A673 (cell line): ENCODE results near the gene AKAP6. TPM values are rescaled to one million over a fixed set of nuclear protein-coding genes. Genes with fewer than 3 reads are reported as not detected.

ENCODE experiments used
- BruUV-seq: library from RNA; stranded (reverse); fragments of 400-500 nt; replicated peaks from 2 replicates; lab custom pipeline; 2021; lab: Mats Ljungman, UMichigan
- CTCF ChIA-PET: fragments of 300-600 bp; sonication (Branson Sonifier 250); formaldehyde crosslinking; loops from one replicate; lab custom pipeline; 2022; ENCODE audit warnings: antibody characterized with exemption; lab: Charles Lee
- POLR2A ChIA-PET: fragments of 300-600 bp; sonication (Branson Sonifier 250); formaldehyde crosslinking; loops from one replicate; lab custom pipeline; 2022; ENCODE audit warnings: antibody characterized with exemption; ENCODE audit not compliant: low non-redundant PET; lab: Charles Lee
- DNase-seq: peaks from one replicate; pipeline ENCODE4 v3.0.0-alpha.2; 2015; ENCODE audit warnings: low spot score
- H3K27ac ChIP-seq: fragments of 200-600 bp; sonication (generic); 2 replicates; pipeline ENCODE4 v1.5.1; 2016; ENCODE audit warnings: mixed run types, low read depth, mild to moderate bottlenecking, mixed read lengths, antibody characterized with exemption, low read length; ENCODE audit not compliant: poor library complexity, severe bottlenecking
- H3K27me3 ChIP-seq: fragments of 200-600 bp; sonication (generic); replicated peaks from 2 replicates; pipeline ENCODE4 v1.6.1; 2017; ENCODE audit warnings: mixed run types, low read depth, mild to moderate bottlenecking, mixed read lengths, antibody characterized with exemption, low read length; ENCODE audit not compliant: insufficient read depth, poor library complexity
- H3K36me3 ChIP-seq: fragments of 200-600 bp; sonication (generic); 2 replicates; pipeline ENCODE4 v1.6.1; 2016; ENCODE audit warnings: mixed run types, mild to moderate bottlenecking, mixed read lengths, antibody characterized with exemption, low read length; ENCODE audit not compliant: insufficient read depth, poor library complexity, severe bottlenecking
- H3K4me1 ChIP-seq: fragments of 200-600 bp; sonication (generic); 2 replicates; pipeline ENCODE4 v1.6.1; 2017; ENCODE audit warnings: mixed run types, mild to moderate bottlenecking, mixed read lengths, antibody characterized with exemption, low read length; ENCODE audit not compliant: insufficient read depth, poor library complexity, severe bottlenecking
- H3K4me3 ChIP-seq: fragments of 200-600 bp; sonication (generic); 2 replicates; pipeline ENCODE4 v1.5.1; 2016; ENCODE audit warnings: low read depth, mixed run types, mild to moderate bottlenecking, mixed read lengths, low read length; ENCODE audit not compliant: poor library complexity, severe bottlenecking
- H3K9me3 ChIP-seq: fragments of 200-600 bp; sonication (generic); 2 replicates; pipeline ENCODE4 v1.6.1; 2016; ENCODE audit warnings: mixed run types, low read depth, mild to moderate bottlenecking, mixed read lengths, antibody characterized with exemption, low read length; ENCODE audit not compliant: poor library complexity, severe bottlenecking
- CTCF ChIP-seq: fragments of 300-800, 200-600 bp; sonication (generic); conservative IDR thresholded peaks from 2 replicates; pipeline ENCODE4 v1.5.1; 2017; ENCODE audit warnings: low read depth, mild to moderate bottlenecking, antibody characterized with exemption, low read length, moderate library complexity, mixed read lengths
- EZH2 ChIP-seq: fragments of 200-600 bp; sonication (generic); IDR thresholded peaks from 2 replicates; pipeline ENCODE4 v1.6.1; 2017; ENCODE audit warnings: borderline replicate concordance, low read depth, mild to moderate bottlenecking, mixed read lengths, antibody characterized with exemption, low read length; ENCODE audit not compliant: poor library complexity, severe bottlenecking
- intact Hi-C: fragments of 100-400 bp; cut with micrococcal nuclease; formaldehyde crosslinking; loops from one replicate; pipeline ENCODE4 v1.10.0; 2022; ENCODE audit not compliant: unreplicated experiment
- total RNA-seq: library from RNA; stranded (reverse); gene quantifications from 2 replicates; pipeline ENCODE4 v1.2.3, GENCODE V29; 2021

Gene AKAP6
- total RNA-seq, 1 experiment from 2014 or later, result 0.73 TPM

- TF ChIP-seq CTCF (no peak), EZH2 (no peak)
These were observed 1.4 kb downstream of the AKAP6 start for GRCh38 chr14:32330351-32331111.

GRCh38 chr14:32331206-32331605, 2.1 kb downstream of the AKAP6 start:
- Histone ChIP-seq H3K4me1 (no peaks in the 10 kb centered on the region), H3K9me3 (no peaks in the 10 kb centered on the region), H3K36me3 (no peaks in the 10 kb centered on the region), H3K4me3 (no peak overlapping the region), H3K27ac (no peak overlapping the region), H3K27me3 (no peaks in the 10 kb centered on the region)
- no peak for TF ChIP-seq CTCF
- no peak for TF ChIP-seq EZH2
- no TSS peak for BruUV-seq
- intact Hi-C loops, result no loop called here
- no peak for DNase-seq
- CTCF ChIA-PET, result no interaction called here
- POLR2A ChIA-PET, result no interaction called here

More at GRCh38 chr14:32330351-32331111, 1.4 kb downstream of the AKAP6 start:
- H3K4me1 ChIP-seq, result no peaks in the 10 kb centered on the region
- DNase-seq, result no peak
- intact Hi-C loops, result no loop called here
- H3K27me3 ChIP-seq, result no peaks in the 10 kb centered on the region
- H3K27ac ChIP-seq, result no peak overlapping the region
- H3K4me3 ChIP-seq, result no peak overlapping the region
- no peaks in the 10 kb centered on the region for H3K36me3 ChIP-seq
- CTCF ChIA-PET, result no interaction called here
- no peaks in the 10 kb centered on the region for H3K9me3 ChIP-seq
- POLR2A ChIA-PET, result no interaction called here
- no TSS peak for BruUV-seq

- ChIA-PET POLR2A (no interaction called here), CTCF (no interaction called here)
- no peaks in the 10 kb centered on the region for H3K4me1 ChIP-seq
- no peak for DNase-seq
- no peak for TF ChIP-seq EZH2
- no peak for TF ChIP-seq CTCF
- no peaks in the 10 kb centered on the region for H3K9me3 ChIP-seq
- intact Hi-C loops, result no loop called here
- no peak overlapping the region for H3K4me3 ChIP-seq
- no peaks in the 10 kb centered on the region for H3K27me3 ChIP-seq
- BruUV-seq, result no TSS peak
- no peak overlapping the region for H3K27ac ChIP-seq
- H3K36me3 ChIP-seq, result no peaks in the 10 kb centered on the region
These were observed 3.6 kb downstream of the AKAP6 start for GRCh38 chr14:32332415-32333316.
